Activated CD8-positive, alpha-beta memory T cell treated with anti-CD3 and anti-CD28 coated beads for 24 hours (primary cell): Measurements from ENCODE around the gene RACK1.
A peak's percentile ranks its signal among the peaks of the same experiment; 100 is the strongest.
"Not testable (repeated sequence)": the region's sequence is repeated elsewhere in the genome, so short reads cannot be mapped to it uniquely, and the experiment has no call there.

Source experiments
- DNase-seq: peaks from one replicate; pipeline ENCODE4 v3.0.0-alpha.2; 2020

The RACK1 gene

DNA sequence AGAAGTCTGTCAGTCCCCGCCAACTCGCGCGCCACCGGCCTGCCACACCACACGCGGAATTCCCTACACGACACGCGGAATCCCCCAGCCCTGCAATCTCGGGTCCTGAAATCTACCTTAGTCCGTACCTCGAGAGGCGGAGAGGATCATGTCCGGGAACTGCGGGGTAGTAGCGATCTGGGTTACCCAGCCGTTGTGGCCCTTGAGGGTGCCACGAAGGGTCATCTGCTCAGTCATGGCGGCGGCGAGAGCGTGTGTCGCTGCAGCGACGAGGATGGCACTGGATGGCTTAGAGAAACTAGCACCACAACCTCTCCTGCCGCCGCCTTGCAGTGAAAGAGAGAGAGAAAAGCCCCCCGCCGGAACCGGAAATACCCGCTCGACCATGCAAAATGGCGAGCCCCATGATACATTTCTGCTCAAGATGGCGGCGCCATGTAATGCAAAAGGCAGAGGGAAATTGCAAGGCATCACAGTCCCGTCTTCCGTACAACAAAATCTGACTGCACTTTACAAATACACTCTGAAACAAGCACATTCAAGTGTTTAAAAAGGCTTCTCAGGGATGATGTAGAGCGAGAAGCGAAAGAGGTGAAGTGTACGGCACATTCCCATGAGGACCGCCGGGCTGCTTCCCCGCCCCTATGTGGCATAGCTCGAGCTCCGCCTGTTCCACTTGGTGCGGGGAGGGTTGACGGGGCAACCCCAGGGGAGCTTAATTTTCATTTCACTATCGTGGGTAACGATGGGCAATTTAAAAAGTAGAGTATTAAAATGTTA lies at the start of gene RACK1:
RACK1 (minus strand) TSS at position 343 of the 780 bp plus-strand sequence; CDS start at position 237, 106 bp downstream.
- peak; percentile 96 for DNase-seq

DNA sequence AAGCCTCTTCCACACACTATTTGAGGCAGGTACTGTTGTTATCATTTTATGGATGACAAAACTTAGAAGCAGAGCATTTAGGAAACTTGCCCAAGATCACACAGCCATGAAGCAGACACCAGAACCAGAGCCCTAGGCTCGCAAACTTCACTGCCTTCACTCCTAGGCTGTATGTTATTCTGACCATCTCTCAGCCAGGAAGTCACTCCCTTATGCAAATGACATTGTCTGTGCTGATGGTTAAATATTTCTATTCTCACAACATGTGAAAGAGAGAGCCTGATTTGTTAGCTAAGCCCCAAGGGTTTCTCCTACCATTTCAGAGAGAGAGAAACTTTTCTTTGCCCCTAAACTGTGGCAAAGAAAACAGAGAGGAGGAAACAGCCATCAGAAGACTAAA lies 43.6 kb upstream of the RACK1 start:
- not testable (repeated sequence) for DNase-seq

DNA sequence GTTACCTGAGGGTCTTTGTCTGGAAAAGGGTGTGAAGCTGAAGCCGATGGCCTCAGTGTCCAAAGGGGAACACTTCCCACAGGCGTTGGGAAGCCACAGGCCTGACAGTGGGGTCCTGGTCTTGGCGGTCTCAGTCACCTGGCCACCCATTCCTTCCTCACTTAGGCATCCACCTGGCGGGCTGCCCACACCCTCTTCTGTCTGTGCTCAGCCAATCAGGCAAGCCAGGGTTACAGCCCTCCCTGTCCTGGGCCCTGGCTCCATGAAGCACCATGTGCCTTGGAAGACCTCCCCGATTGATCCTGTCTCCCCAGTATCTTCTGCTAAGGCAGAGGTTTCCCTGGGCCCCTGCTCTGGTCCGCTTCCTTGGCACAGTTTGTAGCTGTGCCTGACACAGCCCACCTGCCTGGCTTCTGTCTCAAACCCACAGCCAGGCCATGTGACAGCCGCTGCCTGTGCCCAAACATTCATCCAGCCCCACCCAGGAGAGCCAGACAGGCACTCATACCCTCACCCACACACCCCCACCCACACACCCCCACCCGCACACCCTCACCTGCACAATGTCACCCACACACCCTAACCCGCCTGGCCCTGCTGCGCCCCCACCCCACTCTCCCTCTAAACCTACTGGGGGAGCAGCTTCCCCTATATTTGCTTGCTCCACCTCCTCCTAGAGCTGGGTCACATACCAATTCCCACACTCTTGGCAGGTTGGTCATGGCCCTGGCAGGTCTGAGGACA lies 42.4 kb upstream of the RACK1 start:
- DNase-seq = not testable (repeated sequence)

DNA sequence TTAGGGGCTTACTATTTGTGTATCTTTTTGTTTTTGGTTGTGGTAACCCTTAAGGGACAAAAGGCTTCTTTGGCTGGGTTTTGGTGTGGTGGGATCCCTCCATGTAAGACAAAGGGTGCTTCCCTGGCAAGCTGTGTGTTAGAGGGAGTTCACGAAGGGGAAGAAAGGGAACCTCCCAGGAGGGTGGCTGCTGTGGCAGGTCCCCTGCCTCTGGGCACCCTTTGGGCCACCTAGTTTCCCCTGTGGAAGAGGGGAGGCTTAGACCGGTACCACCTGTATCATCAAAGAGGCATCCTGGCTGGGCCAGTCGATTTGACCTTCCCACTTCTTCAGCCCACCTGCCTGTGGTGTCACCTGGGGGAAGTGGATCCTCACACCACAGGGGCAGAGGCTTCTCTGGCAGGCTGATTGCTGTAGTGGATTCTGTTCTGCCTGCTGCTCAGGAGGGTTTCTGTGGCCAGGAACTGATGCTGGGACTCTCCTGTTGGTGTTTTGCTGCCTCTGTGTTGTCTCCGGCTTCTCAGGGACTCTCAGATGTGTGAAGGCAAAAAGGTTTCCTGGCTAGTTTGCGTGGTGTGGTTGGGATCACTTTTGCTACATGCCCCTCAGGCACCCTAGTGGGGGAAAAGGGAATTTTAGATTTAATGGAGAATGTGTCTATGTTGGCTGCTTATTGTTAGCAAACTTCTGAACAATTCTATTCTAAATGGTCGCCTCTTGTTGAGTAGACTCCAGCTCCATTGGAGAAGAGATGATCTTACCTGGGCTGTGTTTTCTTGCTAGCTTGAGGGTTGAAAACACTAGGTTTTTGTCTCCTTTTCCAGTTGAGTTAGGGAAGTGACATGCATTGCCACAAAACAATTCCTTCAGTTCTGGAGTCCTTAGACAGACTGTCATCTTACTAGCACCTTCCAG lies 40.4 kb upstream of the RACK1 start:
- DNase-seq = not testable (repeated sequence)

DNA sequence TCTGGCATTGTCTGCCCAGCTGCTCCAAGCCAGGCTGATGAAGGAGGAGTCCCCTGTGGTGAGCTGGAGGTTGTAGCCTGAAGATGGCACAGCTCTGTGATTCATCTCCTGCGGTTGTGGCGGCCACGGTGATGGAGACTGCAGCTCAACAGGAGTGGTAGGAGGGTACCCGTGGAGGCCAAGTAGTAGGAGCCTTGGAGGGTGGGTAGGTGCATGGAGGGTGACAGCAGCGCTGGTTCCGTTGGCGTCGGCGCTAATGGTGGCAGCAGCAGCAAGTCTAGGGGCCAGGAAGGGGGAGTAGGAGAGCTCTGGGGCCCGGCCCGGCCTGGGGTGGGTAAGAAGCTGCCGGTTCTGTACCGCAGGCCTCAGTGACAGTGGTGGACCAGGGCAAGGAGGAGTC lies 39.6 kb upstream of the RACK1 start:
- DNase-seq = no peak

DNA sequence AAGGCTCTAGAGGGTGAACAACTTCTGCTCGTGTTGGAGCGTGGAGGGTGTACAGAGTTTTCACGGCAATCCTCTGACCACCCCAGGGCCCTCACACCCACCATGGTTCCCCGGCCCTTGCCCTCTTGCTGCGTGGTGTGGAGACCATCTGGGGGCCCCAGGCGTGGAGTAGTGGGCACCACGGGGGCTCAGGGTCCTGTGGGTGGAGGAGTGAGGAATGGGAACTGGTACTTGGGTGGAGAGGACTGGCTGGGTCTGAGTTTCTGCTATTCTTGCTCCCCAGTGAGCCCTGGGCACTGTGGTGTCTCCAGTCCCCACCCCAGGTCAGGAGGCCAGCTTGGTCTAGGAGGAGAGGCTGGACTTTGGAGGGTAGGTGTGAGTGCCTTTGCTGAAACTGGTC lies 39.2 kb upstream of the RACK1 start:
- DNase-seq = no peak

DNA sequence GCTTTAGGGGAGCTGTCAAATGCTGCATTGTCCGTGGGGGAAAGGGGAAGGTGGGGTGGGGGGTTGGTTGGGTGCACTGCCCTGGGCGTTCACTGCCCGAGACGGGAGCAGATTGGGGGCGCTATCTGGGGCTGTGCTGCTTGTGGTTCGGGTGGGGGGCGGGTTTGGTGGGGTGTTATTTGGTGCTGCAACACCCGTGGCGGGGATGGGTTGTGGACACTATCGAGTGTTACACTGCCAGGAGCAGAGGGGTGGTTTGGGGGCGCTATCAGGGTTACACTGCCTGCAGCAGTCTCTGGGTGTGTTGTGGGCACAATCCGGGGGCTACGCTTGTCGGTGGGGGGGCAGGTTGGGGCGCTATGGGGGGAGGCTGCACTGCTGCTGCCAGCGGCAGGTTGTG lies 38.7 kb upstream of the RACK1 start:
- not testable (repeated sequence) for DNase-seq

DNA sequence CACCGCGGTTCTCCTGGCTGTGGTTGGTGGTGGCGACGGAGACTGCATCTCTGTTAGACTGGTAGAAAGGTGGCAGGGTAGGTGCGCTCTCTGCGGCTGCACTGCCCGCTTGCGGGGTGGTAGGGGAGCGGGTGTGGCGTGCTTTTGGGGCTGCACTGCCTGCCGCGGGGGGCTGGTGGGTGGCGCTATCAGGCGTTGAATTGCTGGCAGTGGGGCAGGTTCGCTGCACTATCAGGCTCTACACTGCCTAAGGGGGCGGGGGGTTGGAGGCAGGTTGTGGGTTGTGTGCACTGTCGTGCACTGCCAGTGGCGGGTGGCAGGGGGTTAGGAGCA lies 38.2 kb upstream of the RACK1 start:
- DNase-seq = no peak

DNA sequence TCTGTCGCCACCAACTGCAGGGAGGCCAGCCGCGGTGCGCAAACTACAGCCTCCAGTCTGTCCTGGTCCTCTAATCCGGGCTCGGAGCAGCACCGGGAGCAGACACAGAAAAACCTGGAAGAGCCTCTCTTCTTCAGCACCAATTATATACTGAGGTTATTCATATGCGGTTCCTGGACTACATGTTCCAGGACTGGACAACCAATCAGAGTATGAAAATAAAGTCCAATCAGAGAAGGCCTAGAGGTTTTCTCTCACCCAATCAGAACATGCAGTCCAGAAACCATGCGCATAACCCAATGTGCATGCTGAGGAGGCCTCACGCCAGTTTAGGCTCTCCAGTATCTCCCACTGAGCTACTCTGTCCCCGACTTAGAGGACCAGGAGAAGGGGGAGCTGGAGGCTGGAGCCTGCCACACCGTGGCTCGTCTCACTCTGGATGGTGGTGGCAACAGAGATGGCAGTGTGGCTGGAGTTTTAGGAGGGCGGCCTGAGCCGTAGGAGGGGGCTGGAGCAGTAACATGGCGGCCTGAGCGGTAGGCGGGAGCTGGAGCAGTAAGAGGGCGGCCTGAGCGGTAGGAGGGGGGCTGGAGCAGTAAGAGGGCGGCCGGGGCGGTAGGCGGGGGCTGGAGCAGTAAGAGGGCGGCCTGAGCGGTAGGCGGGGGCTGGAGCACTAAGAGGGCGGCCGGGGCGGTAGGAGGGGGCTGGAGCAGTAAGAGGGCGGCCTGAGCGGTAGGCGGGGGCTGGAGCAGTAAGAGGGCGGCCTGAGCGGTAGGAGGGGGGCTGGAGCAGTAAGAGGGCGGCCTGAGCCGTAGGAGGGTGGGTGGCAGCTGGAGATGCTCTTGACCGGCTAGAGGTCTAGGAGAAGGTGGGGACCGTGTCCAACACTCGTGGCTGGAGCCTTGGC lies 37.6 kb upstream of the RACK1 start:
- DNase-seq = no peak

DNA sequence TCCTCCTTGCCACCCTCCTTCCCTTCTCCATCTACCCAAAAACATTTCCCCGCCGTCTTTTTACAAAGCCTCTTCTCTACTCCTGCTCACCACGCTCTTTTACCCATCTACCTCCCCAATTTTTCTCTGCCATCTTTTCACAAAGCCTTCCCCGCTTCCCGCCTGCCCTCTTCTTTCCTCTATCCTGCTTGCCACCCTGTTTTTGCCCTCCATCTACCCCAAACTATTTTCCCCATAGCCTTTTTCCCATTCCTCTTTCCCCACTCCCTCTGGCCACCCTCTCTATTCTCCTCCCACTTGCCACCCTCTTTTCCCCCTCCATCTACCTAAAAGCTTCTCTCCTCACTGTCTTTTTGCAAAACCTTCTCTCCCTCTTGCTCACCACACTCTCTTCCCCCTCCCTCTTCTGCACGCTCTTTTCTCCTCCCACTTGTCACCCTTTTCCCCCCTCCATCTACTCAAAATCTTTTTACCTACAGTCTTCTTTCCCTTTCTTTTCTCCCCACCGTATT lies 36.6 kb upstream of the RACK1 start:
- no peak for DNase-seq

DNA sequence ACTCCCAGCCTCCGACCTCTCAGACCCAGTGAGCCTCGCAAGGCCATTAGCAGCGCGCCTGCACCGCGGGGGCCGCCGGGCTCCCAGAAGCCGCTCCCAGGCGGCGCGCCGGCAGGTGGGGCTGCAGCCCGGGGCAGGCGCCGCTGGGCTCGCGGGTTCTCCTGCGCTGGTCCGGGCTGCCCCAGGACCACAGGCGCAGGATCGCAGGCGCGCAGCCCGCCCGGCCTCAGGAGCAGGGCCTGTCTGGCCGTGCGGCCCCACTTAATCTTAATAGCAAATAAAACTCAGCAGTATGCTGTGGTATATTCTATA lies 29.7 kb upstream of the RACK1 start:
- DNase-seq = not testable (repeated sequence)

DNA sequence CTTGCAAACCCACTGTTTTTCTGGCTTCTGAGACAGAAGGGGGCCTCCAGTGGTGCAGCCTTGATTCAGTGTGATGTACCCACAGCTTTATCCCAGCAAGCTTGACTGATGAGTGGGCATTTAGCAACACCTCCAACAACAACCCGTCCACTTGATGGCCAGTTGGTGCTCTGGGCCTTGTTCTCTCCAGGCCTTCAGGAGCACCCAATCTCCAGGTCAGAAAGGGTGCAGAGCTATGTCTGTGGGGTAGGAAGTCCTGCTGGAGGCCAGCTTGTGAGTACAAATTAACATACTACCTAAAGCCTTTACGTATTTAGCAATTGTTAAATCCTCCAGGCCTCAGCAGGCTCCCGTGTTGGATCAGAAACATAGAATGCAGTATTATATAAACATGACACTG lies 27.4 kb upstream of the RACK1 start:
- DNase-seq = no peak

DNA sequence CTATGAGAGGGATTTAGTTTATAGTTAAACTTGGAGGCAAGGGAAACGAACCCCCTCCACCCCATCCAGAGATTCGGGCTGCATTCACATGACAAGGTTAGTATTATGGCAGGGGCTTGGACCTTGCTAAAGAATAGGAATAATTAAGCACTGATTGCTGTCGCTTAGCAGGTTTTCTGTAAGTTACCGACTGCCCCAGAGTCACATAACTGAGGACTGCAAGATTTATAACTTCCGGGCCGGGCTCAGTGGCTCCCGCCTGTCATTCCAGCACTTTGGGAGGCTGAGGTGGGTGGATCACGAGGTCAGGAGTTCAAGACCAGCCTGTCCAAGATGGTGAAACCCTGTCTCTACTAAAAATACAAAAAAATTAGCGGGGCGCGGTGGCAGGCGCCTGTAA lies 24.2 kb upstream of the RACK1 start:
- not testable (repeated sequence) for DNase-seq

DNA sequence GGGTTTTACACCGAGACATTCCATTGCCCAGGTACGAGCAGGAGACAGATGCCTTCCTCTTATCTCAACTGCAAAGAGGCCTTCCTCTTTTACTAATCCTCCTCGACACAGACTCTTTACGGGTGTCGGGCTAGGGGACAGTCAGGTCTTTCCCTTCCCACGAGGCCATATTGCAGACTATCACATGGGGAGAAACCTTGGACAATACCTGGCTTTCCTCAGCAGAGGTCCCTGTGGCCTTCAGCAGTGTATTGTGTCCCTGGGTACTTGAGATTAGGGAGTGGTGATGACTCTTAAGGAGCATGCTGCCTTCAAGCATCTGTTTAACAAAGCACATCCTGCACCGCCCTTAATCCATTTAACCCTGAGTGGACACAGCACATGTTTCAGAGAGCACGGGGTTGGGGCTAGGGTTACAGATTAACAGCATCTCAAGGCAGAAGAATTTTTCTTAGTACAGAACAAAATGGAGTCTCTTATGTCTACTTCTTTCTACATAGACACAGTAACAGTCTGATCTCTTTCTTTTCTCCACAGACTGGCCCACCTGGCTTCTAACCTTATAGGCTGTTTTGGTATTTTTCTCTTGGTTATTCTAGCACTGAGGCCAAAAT lies 23.7 kb upstream of the RACK1 start:
- DNase-seq = not testable (repeated sequence)

DNA sequence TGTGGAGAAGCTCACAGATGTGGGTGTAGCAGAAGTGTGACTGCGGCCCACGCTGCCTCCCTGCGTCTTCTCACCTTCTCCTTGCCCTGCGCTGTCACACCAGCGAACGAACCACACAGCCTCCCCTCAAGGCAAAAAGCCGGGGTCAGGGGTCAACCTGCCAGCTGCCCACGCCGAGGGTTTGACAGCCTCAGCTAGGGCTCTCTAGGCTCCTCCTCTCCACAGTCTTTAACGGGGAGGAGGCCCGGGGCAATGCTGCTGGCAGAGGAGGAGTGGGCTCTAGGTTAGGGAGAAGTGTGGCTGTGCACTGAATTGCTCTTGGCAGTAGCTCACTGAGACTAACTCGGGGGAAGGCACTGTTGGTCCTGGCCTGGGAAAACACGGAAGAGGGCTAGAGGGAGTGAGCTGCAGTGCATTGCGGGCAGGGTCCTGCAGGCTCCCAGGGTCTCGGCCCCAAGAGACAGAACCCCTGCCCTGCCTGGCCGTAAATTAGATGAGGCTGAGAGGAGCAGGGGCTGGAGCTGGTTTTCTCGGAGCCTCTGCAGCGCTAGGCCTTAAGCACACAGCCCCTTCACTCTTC lies 21.5 kb upstream of the RACK1 start:
- DNase-seq = peak; percentile 72

DNA sequence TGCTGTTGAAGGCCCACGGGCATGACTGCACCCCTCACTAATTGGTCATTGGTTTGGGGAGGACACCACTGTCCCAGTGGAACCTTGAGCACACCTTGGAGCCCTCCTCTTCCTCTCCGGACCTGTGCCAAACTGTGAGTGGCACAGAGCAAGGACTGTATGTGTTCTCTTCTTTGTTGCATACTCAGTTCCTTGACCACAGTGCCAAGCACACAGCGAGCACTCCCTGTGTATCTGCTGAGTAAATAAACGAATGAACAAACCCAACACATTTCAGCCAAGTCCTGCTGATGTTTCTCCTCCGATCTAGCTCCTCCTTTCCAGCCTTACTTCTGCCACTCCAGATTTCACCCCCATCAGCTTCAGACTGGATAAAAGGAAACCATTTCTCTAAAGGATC lies 19.9 kb upstream of the RACK1 start:
- no peak for DNase-seq

DNA sequence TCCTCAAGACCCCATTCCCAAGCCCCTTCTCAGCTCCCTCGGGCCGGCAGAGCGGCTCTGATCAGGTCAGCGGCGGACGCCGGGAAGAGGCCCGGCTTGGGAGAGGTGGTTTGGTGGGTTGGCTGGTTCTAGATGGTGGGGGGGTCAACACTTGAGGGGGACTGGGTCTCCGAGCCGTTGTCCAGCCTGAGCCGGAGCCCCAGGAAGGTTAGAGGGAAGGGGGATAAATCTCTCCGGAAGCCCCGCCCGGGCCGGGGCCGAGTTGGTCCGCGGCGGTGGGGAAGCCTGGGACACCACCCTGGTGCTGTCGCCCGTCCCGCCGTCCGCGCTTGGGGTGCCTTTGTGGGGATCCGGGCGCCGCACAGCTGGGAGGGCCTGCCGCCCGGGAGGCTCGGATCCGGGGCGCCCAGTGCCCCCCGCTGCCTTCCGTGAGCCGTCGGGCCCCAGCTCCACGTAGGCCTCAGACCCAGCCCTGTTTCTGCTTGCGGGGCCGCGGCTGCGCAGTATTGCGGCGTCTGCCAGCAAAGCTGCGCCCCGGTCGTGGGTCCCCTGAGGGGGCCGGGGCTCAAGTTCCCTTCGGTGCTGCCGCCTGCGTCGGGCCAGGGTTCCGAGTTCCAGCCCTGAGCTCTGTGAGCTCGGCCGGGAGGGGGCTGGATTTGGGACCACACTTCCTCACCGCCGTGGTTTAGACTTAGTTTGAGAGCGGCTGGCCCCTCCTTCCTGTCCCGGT lies 17.8 kb upstream of the RACK1 start:
- DNase-seq = peak; percentile 92

DNA sequence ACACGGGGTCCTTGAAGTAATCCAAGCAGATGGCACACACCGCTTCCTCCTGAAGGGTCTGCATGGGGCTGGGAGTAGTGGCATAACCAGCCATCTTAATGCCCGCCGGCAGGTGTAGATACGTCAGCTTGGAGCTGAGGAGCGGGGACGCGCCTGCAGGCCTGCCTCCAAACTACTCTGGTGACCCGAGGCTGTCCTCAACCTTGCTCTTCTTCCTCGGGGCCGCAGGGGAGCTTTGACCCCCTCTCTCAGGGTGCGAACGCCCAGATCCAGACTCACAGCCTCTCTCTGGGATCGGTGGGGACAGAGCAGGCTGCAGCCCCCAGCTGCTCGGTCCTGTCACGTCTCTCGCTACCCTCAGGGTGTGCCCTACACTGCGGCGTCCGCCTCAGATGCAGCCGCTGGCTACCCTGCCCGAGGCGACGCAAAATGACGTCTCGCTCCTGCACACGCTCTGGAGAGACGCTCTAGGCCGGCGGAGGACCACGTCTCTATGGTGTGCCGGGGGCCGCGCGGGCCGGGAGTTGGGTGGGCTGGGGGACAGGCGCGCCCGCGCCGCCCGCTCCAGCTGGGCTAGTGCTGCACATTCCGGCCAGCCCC lies 17.1 kb upstream of the RACK1 start, which contains the start of gene TRIM52:
TRIM52 (minus strand) TSS at position 424 of the 600 bp plus-strand sequence; CDS start at position 94, 330 bp downstream.
- peak; percentile 96 for DNase-seq

DNA sequence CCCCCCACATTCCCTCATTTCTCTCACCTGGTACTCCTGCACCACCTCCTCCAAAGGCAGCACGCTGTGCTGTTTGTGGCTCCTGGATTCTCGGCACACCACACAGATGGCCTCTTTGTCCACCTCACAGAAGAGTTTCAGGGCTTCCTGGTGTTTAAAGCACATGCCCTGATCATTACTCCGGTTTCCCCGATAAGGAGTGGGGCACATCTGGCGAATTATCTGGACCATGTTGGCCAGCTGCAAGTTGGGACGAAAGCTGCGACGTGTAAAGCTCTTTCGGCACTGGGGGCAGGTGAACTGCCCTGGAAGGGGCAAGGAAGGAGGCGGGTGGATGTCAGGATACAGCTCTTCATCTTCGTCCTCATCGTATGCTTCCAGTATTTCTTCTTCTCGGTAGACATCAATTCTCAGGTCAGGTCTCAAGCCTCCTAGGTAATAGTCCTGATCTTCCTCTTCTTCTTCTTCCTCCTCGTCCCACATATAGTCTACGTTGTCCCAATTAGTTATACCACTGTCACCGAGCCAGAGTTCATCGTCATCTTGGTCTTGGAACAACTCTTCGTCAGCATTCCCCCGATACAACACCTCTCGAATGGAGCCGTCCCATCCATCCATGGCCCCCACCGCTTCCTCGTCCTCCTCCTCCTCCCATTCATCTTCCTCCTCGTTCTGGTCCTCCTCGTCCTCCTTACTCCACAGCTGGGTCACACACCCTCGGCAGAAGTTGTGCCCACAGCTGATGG lies 16.4 kb upstream of the RACK1 start:
- DNase-seq = no peak
